HG03108 (cell line): ENCODE results near the gene TH.
"Not testable (repeated sequence)": the region's sequence is repeated elsewhere in the genome, so short reads cannot be mapped to it uniquely, and the experiment has no call there.

Source experiments
- ATAC-seq: cut with Tn5 transposase; IDR thresholded peaks from one replicate; pipeline ENCODE4 v1.9.1; 2021; ENCODE audit warnings: moderate library complexity; ENCODE audit not compliant: unreplicated experiment

Gene TH

DNA sequence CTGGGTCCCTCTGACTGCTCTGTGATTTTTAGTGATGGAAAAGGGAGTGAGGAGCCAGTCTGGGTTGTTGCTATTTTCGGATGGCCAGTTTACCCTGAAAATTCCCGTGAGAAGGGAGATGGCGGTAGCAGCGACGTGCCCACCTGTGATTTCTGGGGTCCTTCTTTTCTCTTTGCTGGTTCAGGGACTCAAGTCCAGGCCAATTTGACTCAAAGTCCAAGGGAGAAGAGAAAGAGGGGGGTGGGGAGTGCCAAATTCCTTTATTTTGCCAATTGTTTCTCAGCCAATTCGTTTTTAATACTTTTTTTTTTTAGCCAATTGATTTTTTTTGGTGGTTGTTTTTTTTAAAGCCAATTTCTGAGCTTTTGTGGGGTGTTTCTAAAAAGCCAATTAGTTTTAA, 39.4 kb downstream of the TH start:
- no peak for ATAC-seq

DNA sequence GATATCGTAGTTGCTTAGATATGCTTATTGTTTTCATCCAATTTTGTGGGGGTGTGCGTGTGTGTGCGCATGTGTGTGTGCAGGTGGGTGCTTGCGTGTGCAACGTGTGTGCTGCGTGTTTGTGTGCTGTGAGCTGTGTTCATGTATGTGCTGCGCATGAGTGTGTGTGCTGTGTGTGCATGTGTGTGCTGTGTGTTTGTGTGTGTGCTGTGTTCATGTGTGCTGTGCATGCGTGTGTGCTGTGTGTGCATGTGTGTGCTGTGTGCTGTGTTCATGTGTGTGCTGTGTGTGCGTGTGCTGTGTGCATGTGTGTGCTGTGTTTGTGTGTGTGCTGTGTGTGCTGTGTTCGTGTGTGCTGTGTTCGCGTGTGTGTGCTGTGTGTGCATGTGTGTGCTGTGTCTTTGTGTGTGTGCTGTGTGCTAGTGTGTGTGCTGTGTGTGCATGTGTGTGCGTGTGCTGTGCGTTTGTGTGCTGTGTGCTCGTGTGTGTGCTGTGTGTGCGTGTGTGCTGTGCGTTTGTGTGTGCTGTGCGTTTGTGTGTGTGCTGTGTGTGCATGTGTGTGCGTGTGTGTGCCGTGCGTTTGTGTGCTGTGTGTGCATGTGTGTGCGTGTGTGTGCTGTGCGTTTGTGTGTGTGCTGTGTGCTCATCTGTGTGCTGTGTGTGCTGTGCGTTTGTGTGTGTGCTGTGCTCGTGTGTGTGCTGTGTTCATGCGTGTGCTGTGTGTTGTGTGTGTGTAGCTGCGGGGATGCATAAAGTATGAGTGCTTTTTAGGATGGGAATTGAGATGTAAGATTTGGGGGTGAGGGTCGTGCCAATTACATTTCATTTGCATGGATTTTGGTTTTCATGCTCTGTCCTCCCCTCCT, 40.0 kb downstream of the TH start:
- no peak for ATAC-seq

DNA sequence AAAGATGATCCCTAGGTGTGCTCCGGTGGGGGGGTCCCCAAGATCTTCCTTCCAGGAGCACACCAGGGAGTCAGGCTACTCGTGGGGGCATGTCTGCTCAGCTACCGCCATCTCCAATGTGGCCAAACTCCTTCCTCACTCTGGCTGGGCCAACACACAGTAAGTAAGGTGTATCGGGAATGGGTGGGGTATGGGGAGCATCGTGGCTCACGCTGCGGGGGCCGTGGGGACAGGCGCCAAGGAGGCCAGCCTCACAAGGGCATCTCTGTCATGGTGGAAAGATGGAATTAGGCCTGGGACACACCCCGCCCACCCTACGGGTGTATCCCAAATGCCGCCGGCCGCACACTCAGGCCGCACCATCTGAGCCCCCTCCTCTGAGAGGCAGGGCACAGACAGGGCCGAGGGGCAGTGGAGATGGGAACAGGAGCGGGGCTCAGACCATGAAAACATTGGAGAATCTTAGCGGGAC, 40.7 kb downstream of the TH start:
- ATAC-seq: no peak

DNA sequence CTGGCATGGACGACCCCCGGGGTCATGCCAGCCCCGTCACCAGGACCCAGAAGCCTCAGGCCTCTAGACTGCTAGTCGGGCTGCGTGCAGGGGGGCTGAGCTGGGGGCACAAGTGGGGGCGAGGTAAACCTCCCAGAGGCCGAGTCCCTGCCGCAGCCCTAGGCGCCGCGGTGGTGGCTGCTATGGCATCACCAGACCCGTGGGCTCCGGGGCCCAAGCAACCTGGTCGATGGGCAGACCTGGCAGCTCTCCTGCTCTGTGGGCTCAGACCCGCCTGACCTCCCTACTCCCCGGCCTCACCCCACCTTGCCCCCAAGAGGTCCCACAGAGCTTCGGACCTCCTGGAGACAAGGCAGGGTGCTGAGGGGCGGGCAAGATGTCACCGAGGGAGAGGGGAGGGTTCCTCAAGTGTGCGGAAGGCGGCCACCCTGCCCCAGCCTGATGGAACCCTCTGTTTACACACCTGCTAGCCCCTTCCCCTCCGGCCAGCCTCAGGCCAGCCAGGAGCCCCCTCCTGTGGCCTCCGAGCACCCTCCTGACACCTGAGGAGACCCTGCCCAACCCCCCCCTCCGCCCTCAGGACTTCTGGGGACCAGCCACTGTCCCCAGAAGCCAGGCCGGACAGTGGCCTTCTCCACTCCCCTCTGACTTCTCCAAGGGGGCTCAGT, 41.8 kb downstream of the TH start:
- no peak for ATAC-seq

DNA sequence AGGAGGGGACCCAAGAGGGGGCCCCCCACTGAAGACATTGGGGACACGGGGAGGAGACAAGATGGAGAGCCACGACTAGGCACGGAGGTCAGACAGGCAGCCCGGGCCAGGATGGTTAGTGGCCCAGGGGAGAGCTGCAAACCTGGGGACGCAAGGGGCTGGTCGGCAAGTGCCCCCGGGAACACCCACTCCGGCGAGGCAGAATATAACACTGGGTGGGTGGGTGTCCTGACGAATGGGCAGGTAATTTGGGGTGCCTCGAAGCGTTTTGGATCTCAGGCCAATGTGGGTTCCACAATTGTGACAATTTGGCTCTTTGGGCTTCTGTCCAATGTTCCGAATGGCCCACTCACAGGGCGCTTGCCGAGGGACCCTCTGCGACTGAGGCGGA, 42.3 kb downstream of the TH start:
- ATAC-seq: no peak

DNA sequence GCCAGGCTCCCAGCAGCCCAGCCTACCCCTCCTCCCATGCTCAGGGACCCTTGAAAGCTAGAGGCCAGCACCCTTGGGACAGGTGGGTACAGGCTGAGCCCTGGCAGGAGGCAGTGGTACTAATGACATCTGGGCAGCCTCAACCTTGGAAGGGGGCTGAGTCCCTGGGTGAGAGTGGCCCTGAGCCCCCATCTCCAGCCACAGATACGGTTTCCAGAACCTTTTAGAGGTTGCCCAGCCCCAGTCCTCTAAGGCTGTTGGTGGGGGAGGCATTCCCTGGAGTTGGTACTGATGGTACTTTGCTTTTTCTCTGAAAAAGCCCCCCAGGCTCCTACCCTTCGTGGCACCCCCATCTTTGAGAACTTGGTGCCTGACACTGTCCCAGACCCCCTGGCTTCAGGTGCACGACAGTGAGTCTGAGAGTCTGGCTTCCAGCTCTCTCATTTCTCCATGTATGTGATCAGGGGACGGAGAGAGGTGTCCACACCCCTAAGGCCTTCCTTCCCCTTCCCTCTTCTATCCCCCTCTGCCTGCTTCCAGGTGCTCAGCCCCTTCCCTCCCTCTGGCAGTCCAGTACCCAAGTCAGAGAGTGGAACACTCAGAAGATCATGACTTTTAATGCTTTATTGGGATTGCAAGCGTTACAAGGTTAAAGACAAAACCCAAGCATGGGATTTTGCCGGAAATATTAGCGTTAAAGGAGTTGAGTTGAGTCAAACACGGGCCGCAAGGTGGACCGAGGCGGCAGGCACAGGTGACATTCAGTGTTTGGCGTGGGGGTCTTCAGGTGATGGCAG, 42.9 kb downstream of the TH start:
- ATAC-seq: no peak

DNA sequence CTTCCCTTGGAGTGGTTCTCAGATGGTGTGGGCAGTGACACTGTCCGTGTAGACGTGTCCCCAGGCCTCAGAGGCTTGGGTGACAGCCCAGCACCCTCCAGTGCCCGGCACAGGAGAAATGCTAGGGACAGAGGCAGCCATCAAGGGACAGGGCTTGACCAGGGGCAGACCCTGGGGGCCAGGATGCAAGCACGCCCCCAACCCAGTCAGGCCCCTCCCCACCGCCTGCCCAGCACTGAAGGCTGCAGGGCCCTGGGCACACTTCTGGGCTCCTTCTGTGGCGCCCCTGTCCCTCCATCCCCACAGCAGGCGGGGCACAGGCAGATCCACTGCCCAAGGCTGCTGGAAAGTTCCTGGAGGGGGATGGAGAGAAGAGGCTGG, 43.5 kb downstream of the TH start:
- no peak for ATAC-seq

DNA sequence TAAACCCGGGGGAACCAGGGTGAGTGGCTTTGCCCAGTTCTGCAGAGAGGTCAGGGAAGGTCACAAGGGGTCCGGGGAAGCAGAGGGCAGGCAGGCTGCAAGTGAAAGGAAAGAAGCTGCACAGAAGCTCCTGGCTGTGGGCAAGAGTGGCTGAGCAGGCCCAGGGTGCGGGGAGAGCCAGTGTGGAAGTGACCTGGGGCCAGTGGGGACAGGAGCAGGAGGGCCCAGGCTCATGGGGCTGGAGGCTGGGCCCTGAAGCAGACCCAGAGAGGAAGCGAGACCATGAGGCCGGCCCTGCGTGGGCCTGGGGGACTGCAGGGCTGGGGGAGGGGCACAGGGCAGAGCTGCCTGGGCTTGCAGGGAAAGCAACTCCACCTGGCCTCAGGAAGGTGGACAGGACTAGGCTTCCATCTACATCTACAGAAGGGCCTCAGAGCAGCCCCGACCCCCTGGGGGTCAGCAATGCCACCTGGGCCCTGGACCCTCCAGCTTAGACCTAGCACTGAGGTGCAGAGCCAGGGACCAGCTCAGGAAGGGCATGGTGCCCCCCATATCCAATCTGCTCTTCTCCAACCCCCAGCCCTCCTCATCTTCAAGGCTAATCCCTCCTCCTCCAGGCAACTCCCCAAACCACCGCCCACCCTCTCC, 44.0 kb downstream of the TH start:
- no peak for ATAC-seq

DNA sequence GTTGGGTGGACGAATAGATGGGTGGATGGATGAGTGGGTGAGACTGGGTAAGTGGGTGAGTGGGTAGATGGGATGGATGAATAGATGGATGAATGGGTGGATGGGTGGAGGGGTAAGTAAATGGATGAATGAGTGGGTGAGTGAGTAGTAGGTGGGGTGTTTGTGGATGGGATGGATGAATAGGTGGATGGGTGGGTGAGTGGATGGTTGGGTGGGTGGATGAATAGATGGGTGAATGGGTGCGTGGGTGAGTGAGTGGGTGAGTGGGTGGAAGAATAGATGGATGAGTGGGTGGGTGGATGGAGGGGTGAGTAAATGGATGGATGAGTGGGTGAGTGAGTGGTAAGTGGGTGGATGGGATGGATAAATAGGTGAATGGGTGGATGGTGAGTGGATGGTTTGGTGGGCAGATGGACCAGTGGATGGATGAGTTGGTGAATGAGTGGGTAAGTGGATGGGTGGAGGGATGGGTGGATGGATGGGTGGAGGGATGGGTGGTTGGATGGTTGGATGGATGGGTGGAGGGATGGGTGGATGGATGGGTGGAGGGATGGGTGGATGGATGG, 45.0 kb downstream of the TH start:
- no peak for ATAC-seq

DNA sequence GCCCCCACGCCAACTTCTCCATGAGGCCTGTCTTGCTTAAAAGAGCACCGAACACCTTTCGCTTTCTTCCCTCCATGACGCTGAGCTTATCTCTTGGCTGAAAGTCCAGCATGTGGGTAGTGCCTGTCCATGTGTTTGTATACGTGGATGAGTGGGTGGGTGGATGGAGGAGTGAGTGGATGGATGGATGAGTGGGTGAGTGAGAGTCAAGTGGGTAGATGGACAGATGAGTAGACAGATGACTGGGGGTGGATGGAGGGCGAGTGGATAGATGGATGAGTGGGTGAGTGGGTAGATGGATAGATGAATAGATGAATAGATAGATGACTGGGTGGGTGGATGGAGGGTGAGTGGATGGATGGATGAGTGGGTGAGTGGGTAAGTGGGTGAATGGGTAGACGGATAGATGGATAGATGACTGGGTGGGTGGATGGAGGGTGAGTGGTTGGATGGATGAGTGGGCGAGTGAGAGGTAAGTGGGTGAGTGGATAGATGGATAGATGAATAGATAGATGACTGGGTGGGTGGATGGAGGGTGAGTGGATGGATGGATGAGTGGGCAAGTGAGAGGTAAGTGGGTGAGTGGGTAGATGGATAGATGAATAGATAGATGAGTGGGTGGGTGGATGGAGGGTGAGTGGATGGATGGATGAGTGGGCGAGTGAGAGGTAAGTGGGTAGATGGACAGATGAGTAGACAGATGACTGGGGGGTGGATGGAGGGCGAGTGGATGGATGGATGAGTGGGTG, 46.7 kb downstream of the TH start:
- not testable (repeated sequence) for ATAC-seq

DNA sequence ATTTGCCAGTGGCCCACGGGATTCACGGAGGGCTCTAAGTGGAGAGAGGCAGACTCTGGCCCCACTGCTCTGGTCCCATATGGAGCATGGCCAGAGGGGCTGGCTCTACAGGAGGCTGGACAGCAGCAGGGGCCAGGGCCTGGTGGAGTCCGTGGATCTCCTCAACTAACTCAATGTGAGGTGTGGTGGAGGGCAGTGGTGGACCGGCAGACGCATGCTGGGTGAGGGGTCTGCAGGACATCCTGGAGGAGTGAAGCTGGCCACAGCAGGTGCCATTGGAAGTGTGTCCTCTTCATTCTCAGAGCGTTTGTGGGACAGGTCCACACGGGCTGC, 48.0 kb downstream of the TH start:
- no peak for ATAC-seq

DNA sequence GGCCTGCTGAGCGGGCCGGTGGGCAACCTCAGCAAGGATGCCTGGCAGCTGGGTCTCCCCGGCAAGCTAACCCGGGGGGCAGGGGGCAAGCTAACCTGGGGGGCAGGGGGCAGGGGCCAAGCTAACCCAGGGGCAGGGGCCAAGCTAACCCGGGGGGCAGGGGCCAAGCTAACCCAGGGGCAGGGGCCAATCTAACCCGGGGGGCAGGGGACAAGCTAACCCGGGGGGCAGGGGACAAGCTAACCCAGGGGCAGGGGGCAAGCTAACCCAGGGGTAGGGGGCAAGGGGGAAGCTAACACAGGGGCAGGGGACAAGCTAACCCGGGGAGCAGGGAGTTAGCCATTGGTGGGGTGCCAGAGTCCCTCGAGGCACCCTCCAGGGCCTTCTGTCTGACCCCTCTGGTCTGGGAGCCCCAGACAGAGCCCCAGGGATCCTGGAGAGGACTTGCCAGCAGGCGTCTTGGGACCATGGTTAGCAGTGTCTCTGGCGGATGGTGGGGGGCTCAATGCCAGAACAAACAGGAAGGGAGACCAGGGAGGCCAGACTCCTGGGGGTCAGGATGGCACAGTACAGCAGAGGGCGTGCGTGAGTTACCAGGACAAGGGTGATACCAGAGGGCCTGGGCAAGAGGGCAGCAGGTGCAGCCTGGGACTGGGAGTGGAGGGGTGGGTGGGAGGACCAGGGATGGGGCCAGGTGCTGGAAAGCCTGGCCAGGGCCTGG, 48.5 kb downstream of the TH start:
- no peak for ATAC-seq

DNA sequence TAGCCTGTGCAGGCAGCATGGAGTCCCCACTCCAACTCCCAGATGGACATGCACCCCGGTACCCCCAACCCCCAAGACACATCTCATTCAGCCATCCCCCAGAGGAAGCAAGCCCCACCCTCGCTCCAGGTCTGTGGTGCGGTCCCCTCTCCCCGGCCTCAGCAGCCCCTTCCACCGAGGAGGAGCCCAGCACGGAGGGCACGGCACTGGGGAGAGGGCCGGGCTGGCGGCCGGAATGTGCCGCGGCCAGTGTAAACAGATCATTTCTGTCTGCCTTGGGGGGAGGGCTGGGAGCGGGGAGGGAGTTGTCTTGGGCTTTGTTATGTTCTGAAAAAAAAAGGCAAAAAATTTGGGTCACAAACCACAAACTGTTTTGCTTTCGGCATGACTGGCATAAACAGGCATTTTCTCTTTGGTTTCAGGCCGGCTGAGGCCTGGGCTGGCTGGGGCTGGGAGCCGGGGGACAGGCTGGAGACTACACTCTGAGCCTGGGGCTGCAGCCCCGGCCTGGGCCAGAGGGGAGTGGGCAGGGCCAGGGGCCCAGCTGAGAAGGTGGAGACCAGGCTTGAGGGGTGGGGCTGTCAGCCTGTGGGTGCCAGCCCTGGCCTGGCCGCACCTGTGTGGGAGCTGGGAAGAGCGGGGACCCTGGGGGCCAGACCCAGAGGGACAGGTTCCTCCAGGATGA, 49.3 kb downstream of the TH start:
- ATAC-seq: no peak

DNA sequence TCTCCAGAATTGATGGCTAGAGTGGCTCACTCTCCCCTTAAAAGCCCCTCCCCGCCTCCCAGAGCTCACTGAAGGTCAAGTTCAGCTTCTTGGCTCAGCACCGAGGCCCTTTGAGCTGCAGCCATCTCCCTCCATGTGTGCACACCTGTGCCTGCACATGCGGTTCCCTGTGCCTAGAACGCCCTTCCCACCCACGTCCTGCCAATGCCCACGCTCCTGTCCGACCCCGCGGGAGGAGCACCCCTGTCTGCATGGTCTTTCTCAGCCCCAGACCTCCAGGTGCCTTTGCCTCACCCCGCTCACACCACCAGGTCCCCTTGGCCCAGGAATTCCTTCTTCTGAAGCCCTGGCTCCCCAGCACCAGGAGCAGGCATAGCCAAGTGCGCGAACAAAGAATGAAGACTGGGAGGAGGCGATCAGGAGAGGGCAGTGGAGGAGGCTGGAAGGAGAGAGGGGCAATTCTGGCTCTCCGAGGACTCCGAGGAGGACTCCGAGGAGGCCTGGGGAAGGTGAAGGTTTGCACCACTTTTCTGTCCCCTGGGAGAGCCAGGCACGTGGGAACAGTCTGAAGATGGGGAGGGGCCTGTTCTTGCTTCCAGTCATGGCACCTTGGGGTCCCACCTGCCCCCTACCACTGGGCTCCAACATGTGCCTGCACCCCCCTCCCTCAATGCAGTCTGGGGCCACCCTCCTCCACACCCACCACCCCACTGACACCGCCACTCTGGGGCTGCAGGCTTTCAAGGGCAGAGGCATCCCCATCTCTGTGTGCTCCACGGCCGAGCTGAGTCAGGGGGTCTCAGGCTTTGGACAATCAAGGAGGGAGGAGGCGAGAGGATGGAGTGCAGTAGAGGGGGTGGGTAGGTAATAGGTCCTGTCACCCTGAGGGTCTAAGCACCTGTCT, 50.1 kb downstream of the TH start:
- ATAC-seq: no peak

DNA sequence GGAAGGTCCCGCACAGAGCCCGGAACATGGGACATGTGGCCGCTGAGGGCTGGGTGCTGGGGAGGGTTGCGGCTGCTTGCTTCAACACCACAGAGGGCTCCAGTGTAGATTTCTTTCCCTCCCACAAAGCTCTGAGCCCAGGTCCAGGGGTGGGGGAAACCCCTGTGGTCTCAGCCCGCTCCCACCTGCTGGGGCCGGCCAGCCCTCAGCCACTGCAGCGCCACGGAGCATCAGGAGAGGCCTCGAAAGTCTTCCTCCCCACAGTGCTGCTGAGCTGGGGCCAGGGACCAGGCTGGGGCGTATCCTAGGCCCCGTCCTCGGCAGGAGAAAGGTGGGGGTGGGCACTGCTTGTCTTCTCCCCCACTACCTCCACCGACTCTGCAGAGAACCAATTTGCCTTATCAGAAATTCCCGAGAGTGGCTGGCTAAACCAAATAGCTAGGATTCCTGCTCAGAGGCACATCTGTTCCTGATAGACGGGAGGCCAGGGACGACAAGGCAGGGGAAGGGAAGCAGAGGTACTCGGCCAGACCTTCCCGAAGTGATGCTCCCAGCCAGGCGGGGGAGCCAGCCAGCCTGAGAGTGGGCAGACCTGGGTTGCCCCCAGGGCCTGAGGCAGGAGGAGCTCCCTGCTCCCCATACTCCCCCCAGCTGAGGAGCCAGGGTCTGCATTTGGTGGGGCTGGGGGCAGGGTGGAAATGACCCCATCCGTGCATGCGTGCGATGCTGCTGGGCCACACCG, 51.1 kb downstream of the TH start:
- no peak for ATAC-seq

DNA sequence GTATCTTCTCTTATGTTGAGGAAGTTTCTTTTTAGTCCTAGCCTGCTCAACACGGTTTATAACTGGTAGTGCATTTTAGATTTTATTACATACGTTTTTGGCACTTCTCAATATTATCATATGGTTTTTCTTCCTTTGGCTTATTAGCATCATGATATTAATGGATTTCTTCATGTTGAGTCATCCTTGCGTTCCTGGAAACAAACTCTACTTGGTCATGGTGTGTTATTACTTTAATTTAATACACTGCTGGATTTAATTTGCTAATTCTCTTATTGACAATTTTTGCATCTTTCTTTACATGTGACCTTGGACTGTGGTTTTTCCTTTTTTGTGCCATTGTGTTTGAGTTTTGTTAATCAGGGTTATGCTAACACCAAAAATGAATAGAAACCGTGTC, 52.9 kb downstream of the TH start:
- no peak for ATAC-seq

DNA sequence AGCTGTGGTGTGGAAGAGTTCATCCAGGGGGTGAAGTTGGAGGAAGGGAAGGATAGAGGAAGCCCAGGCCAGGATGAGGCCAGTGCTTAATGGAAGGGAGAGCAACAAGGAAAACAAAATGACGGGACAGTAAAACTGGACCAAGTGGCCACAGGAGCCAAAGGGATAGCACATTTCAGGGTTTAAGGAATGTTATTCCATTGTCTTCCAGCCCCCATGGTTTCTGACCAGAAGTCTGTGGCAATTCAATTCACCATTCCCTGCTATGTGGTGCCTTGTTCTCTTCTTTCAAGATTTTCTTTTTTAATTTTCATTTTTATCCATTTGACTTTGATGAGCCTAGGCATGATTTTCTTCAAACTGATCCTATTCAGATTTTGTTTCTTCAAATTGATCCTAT, 54.9 kb downstream of the TH start:
- no peak for ATAC-seq
